Measurements from ENCODE around the gene C16orf87.

DNA sequence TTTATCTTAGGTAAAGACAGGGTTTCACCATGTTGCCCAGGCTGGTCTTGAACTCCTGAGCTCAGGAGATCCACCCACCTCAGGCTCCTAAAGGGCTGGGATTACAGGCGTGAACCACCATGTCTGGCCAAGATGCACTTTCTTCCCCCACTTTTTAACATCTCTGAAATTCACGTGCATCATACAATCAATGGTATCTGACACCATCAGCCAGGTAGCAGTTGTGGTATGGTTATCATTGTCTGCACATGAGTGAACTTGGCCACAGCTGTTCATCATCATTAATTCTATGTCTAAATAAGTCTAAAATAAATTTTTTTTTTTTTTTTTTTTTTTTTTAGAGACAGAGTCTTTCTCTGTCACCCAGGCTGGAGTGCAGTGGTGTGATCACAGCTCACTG lies 48.7 kb downstream of the C16orf87 start:
- no peak for TF ChIP-seq ZNF140 (tag by site-specific recombination; IDR thresholded peaks at IDR 0.05)
- TF ChIP-seq, protein P1, sequence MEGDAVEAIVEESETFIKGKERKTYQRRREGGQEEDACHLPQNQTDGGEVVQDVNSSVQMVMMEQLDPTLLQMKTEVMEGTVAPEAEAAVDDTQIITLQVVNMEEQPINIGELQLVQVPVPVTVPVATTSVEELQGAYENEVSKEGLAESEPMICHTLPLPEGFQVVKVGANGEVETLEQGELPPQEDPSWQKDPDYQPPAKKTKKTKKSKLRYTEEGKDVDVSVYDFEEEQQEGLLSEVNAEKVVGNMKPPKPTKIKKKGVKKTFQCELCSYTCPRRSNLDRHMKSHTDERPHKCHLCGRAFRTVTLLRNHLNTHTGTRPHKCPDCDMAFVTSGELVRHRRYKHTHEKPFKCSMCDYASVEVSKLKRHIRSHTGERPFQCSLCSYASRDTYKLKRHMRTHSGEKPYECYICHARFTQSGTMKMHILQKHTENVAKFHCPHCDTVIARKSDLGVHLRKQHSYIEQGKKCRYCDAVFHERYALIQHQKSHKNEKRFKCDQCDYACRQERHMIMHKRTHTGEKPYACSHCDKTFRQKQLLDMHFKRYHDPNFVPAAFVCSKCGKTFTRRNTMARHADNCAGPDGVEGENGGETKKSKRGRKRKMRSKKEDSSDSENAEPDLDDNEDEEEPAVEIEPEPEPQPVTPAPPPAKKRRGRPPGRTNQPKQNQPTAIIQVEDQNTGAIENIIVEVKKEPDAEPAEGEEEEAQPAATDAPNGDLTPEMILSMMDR (tag by site-specific recombination; IDR thresholded peaks at IDR 0.05): no peak
- TF ChIP-seq, protein P2, sequence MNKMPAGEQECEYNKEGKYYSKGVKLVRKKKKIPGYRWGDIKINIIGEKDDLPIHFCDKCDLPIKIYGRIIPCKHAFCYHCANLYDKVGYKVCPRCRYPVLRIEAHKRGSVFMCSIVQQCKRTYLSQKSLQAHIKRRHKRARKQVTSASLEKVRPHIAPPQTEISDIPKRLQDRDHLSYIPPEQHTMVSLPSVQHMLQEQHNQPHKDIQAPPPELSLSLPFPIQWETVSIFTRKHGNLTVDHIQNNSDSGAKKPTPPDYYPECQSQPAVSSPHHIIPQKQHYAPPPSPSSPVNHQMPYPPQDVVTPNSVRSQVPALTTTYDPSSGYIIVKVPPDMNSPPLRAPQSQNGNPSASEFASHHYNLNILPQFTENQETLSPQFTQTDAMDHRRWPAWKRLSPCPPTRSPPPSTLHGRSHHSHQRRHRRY (tag by site-specific recombination; IDR thresholded peaks at IDR 0.05): no peak
- no peak for TF ChIP-seq MYNN (tag by site-specific recombination; IDR thresholded peaks at IDR 0.05; ENCODE audit: borderline replicate concordance)
- no peak for TF ChIP-seq ZNF311 (tag by site-specific recombination; IDR thresholded peaks at IDR 0.05; ENCODE audit: borderline replicate concordance)
- TF ChIP-seq, protein P3, sequence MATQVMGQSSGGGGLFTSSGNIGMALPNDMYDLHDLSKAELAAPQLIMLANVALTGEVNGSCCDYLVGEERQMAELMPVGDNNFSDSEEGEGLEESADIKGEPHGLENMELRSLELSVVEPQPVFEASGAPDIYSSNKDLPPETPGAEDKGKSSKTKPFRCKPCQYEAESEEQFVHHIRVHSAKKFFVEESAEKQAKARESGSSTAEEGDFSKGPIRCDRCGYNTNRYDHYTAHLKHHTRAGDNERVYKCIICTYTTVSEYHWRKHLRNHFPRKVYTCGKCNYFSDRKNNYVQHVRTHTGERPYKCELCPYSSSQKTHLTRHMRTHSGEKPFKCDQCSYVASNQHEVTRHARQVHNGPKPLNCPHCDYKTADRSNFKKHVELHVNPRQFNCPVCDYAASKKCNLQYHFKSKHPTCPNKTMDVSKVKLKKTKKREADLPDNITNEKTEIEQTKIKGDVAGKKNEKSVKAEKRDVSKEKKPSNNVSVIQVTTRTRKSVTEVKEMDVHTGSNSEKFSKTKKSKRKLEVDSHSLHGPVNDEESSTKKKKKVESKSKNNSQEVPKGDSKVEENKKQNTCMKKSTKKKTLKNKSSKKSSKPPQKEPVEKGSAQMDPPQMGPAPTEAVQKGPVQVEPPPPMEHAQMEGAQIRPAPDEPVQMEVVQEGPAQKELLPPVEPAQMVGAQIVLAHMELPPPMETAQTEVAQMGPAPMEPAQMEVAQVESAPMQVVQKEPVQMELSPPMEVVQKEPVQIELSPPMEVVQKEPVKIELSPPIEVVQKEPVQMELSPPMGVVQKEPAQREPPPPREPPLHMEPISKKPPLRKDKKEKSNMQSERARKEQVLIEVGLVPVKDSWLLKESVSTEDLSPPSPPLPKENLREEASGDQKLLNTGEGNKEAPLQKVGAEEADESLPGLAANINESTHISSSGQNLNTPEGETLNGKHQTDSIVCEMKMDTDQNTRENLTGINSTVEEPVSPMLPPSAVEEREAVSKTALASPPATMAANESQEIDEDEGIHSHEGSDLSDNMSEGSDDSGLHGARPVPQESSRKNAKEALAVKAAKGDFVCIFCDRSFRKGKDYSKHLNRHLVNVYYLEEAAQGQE (tag by site-specific recombination; IDR thresholded peaks at IDR 0.05): no peak

Measured in HEK293 (cell line).